ENCODE data around the gene SARDH. TPM values are rescaled to one million over a fixed set of nuclear protein-coding genes. Genes with fewer than 3 reads are reported as not detected.

SARDH gene
- total and polyA plus RNA-seq, 10 donors, result 1.0 to 4.5 (median 2.3) TPM

DNA sequence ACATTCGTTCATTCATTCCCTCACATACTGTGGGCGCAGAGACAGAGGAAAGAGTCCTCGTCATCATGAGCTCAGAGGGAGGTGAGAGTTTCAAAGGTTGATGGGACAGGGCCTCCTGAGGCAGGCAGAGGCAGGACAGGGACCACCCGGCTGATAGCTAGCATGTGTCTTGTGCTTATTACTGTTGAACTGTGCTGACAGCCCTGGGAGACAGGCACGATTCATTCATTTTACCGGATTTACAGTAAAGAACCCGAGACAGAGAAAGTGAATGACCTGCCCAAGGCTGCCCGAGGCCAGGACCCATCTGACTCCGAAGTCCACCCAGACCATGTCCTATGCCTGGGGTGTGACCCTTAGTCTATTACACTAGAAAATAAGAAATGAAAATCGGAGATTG, 124.1 kb downstream of the SARDH start:
- TF ChIP-seq POLR2A (IDR thresholded peaks at IDR 0.05), result no peak
- TF ChIP-seq POLR2AphosphoS5 (IDR thresholded peaks at IDR 0.05), result no peak
- TF ChIP-seq, protein P1, sequence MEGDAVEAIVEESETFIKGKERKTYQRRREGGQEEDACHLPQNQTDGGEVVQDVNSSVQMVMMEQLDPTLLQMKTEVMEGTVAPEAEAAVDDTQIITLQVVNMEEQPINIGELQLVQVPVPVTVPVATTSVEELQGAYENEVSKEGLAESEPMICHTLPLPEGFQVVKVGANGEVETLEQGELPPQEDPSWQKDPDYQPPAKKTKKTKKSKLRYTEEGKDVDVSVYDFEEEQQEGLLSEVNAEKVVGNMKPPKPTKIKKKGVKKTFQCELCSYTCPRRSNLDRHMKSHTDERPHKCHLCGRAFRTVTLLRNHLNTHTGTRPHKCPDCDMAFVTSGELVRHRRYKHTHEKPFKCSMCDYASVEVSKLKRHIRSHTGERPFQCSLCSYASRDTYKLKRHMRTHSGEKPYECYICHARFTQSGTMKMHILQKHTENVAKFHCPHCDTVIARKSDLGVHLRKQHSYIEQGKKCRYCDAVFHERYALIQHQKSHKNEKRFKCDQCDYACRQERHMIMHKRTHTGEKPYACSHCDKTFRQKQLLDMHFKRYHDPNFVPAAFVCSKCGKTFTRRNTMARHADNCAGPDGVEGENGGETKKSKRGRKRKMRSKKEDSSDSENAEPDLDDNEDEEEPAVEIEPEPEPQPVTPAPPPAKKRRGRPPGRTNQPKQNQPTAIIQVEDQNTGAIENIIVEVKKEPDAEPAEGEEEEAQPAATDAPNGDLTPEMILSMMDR (IDR thresholded peaks at IDR 0.05 in 8 of 11, conservative IDR thresholded peaks at IDR 0.05 in 3 of 11), result no peak
- no peaks in the 10 kb centered on the region for H3K9me3 ChIP-seq
- WGBS, 5 donors, result 73 to 80% (median 76%) methylated on average over 10 of the region's 10 CpGs
- no peak for DNase-seq
- no peak overlapping the region for H3K27ac ChIP-seq
- H3K36me3 ChIP-seq, result no peaks in the 10 kb centered on the region
- peaks cover 0 to 98% (median 26%) of the 10 kb centered on the region in 7 donors for H3K27me3 ChIP-seq (replicated peaks in 1 of 7)
- H3K4me1 ChIP-seq, result peaks cover 0 to 1% (median 0%) of the 10 kb centered on the region in 6 donors
- H3K4me3 ChIP-seq, result no peak overlapping the region
- intact Hi-C loops (cut with DNase I; ENCODE audit: low total_unique reads), result no loop called here

Other genes starting within 250 kb of the SARDH start
- gene MYMK, start 213.4 kb downstream of the SARDH start, total RNA-seq, result not detected
- gene MYMK, start 213.4 kb downstream of the SARDH start, polyA plus RNA-seq, result not detected
- gene ADAMTSL2, start 203.6 kb downstream of the SARDH start, total RNA-seq, result 10 to 100 TPM in 1 of 7 donors, 1 to 10 TPM in 6; 1.6 to 10.1 (median 4.1) TPM
- 10 to 100 TPM in 1 of 3 donors, 1 to 10 TPM in 2; 3.0 to 11.7 (median 4.5) TPM for gene ADAMTSL2, start 203.6 kb downstream of the SARDH start, polyA plus RNA-seq
- gene FAM163B, start 129.0 kb downstream of the SARDH start, total RNA-seq, result 1 to 10 TPM in 1 of 7 donors, under 1 TPM in 1, not detected in 5; 0.52 to 1.0 TPM
- gene FAM163B, start 129.0 kb downstream of the SARDH start, polyA plus RNA-seq, result under 1 TPM in 1 of 3 donors, not detected in 2; 0.11 TPM
- gene DBH, start 102.0 kb downstream of the SARDH start, total RNA-seq, result 1 to 10 TPM in 1 of 7 donors, under 1 TPM in 4, not detected in 2; 0.27 to 1.2 (median 0.57) TPM
- gene DBH, start 102.0 kb downstream of the SARDH start, polyA plus RNA-seq, result under 1 TPM; 0.03 to 0.26 (median 0.16) TPM

Measured in spleen (tissue), 11 donors.